Gastrocnemius medialis (tissue), 4 donors: ENCODE results near the gene INMT. TPM values are rescaled to one million over a fixed set of nuclear protein-coding genes. Genes with fewer than 3 reads are reported as not detected.

Source experiments
- ATAC-seq, 2 donors: fragments of 150-250 bp; one replicate each; pipeline ENCODE4 v1.9.1; 2016
- DNase-seq, 2 donors: peaks; one replicate each; pipeline ENCODE4 v3.0.0-alpha.2; 2019
- H3K27ac ChIP-seq, 4 donors: fragments of 200-600 bp; sonication (generic); 1 replicate in 1 of 4; 2 replicates in 3 of 4; pipeline ENCODE4 v1.5.1; 2016 to 2018; ENCODE audit warnings: mild to moderate bottlenecking in 2 of 4, moderate library complexity in 1 of 4
- H3K27me3 ChIP-seq, 3 donors: fragments of 200-600 bp; sonication (generic) in 2 of 3; 1 replicate in 1 of 3; 2 replicates in 2 of 3; pipeline versions ENCODE4 v1.5.1 to v1.6.0; 2016 to 2019; ENCODE audit warnings: mild to moderate bottlenecking in 1 of 3, moderate library complexity in 1 of 3
- H3K36me3 ChIP-seq, 2 donors: fragments of 200-600 bp; sonication (generic) in 1 of 2; one replicate each; pipeline ENCODE4 v1.5.1; 2017 to 2018
- H3K4me1 ChIP-seq, 2 donors: fragments of 200-600 bp; sonication (generic) in 1 of 2; one replicate each; pipeline ENCODE4 v1.5.1; 2016 to 2017; ENCODE audit warnings: mild to moderate bottlenecking in 2 of 2
- H3K4me3 ChIP-seq, 4 donors: fragments of 200-600 bp; sonication (generic) in 3 of 4; 1 replicate in 1 of 4; 2 replicates in 3 of 4; pipeline ENCODE4 v1.5.1; 2016 to 2019; ENCODE audit warnings: mild to moderate bottlenecking in 2 of 4
- H3K9me3 ChIP-seq, 3 donors: fragments of 200-600 bp; sonication (generic) in 2 of 3; 1 replicate in 1 of 3; 2 replicates in 2 of 3; pipeline ENCODE4 v1.5.1; 2016 to 2019
- POLR2A ChIP-seq, 2 donors: fragments of 450-650 bp; IDR thresholded peaks; one replicate each; pipeline ENCODE4 v1.6.1; 2017; ENCODE audit warnings: antibody characterized with exemption in 2 of 2, mild to moderate bottlenecking in 2 of 2, moderate library complexity in 2 of 2
- in situ Hi-C, 4 donors: fragments of 200-750 bp; cut with MboI; loops; one replicate each; pipeline versions ENCODE4 v1.15.0 to v1.8.0; 2017; ENCODE audit warnings: low sequenced_read_pairs in 4 of 4
- intact Hi-C: fragments of 100-400 bp; cut with DNase I; formaldehyde crosslinking; loops from one replicate; pipeline ENCODE4 v1.15.1; 2023; ENCODE audit warnings: low total_unique reads
- total RNA-seq, 4 donors: library from RNA; depleted of rRNA; stranded (reverse); fragments of >200 nt; gene quantifications; one replicate each; pipeline versions ENCODE4 v1.1.0 to v1.2.3, GENCODE V29; 2016
- TF ChIP-seq, protein P1 (sequence below), 5 experiments: fragments of 450-650 bp in 3 of 5; fragments of 200-600 bp in 2 of 5; sonication (generic) in 2 of 5; IDR thresholded peaks in 4 of 5; conservative IDR thresholded peaks in 1 of 5; 1 replicate in 4 of 5; 2 replicates in 1 of 5; pipeline ENCODE4 v1.5.1; 2016 to 2019; ENCODE audit warnings: antibody characterized with exemption in 5 of 5, mild to moderate bottlenecking in 3 of 5, moderate library complexity in 3 of 5

The INMT gene
- total RNA-seq, 4 donors from 2014 or later, result 1.9 to 8.6 (median 5.5) TPM

DNA sequence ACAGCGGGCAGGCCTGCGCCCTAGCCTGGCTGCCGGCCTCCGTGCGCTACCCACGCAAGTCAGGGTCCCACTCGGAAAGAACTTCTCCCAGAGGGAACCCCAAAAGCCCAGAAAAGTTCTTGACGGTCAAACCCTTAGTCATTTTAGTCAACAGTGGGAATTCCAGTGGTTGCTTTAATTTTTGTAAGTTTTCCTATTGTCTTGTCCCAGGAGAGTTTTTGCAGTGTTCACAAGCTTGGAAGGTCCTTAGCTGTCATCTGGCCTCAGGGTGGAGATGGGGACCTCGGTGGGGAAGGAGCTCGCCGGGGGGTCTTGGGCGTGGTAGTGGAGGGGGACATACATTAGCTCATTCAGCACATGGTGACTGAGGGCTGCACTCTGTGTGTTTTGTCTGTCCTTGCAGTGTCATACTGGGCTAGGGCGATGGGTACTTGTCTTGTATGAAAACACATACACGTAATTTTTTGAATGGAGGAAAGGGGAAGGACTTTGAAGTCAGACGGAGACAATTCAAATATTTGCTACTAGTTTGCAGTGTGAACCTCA lies 20.0 kb downstream of the INMT start:
- H3K36me3 ChIP-seq, result no peaks in the 10 kb centered on the region
- peak overlapping the region; percentile 74 to 97 (median 84) for H3K4me3 ChIP-seq
- peaks cover 7 to 19% of the 10 kb centered on the region in 2 donors for H3K4me1 ChIP-seq
- ATAC-seq (peak; percentile 13 to 16), DNase-seq (no peak)
- no peaks in the 10 kb centered on the region for H3K9me3 ChIP-seq
- no peaks in the 10 kb centered on the region for H3K27me3 ChIP-seq
- in situ Hi-C loops, result no loop called here
- peak overlapping the region; percentile 68 to 90 (median 80) for H3K27ac ChIP-seq
- TF ChIP-seq POLR2A (IDR thresholded peaks at IDR 0.05), result no peak
- TF ChIP-seq, protein P1, sequence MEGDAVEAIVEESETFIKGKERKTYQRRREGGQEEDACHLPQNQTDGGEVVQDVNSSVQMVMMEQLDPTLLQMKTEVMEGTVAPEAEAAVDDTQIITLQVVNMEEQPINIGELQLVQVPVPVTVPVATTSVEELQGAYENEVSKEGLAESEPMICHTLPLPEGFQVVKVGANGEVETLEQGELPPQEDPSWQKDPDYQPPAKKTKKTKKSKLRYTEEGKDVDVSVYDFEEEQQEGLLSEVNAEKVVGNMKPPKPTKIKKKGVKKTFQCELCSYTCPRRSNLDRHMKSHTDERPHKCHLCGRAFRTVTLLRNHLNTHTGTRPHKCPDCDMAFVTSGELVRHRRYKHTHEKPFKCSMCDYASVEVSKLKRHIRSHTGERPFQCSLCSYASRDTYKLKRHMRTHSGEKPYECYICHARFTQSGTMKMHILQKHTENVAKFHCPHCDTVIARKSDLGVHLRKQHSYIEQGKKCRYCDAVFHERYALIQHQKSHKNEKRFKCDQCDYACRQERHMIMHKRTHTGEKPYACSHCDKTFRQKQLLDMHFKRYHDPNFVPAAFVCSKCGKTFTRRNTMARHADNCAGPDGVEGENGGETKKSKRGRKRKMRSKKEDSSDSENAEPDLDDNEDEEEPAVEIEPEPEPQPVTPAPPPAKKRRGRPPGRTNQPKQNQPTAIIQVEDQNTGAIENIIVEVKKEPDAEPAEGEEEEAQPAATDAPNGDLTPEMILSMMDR (IDR thresholded peaks at IDR 0.05 in 4 of 5, conservative IDR thresholded peaks at IDR 0.05 in 1 of 5), result no peak
- intact Hi-C loops, result no loop called here

DNA sequence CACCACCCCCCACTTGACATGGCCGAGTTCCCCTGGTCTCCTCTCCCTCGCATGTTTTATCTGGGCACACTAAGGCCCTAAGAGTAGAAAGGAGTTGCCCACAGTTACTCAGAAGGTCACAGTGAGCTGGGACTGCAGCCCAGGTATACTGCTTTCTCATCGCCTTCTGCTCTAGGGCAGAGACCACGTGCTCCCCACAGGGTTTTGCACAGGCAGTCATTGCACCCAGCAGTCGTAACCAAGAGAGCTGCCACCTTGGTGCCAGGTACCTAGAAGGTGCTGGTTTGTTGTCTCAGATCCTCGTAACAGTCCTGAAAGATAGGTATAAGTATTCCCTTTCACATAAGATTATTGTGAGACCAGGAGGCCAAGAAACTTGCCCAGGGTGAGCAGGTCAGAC lies 21.0 kb downstream of the INMT start:
- intact Hi-C loops, result no loop called here
- in situ Hi-C loops, result no loop called here

DNA sequence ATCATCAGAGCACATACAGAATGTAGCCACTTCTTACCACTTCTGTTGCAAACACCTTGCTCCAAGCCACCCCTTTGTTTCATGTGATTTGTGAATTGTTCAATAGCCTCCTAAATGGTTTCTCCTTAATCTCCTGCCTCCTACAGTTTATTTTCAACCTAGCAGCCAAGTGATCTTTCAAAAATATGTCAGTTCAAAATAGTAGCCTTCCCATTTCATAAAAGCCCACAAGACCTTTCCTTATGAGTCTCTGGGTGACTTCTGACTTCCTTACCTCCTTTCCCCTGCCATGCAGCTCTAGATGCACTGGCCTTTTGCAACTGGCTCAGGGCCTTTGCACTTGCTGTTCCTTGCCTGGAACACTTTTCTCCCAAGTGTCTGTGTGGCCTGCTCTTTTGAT lies 24.1 kb downstream of the INMT start:
- no peak overlapping the region for H3K27ac ChIP-seq
- ATAC-seq (no peak), DNase-seq (no peak)
- peaks cover 35 to 48% of the 10 kb centered on the region in 2 donors for H3K4me1 ChIP-seq
- TF ChIP-seq, protein P1 (IDR thresholded peaks at IDR 0.05 in 4 of 5, conservative IDR thresholded peaks at IDR 0.05 in 1 of 5), result no peak
- TF ChIP-seq POLR2A (IDR thresholded peaks at IDR 0.05), result no peak
- no peaks in the 10 kb centered on the region for H3K27me3 ChIP-seq
- H3K4me3 ChIP-seq, result no peak overlapping the region
- in situ Hi-C loops (no loop called here), intact Hi-C loops (no loop called here)
- no peaks in the 10 kb centered on the region for H3K9me3 ChIP-seq
- no peaks in the 10 kb centered on the region for H3K36me3 ChIP-seq

More for the DNA sequence above, 21.0 kb downstream of the INMT start:
- peaks cover 7 to 29% of the 10 kb centered on the region in 2 donors for H3K4me1 ChIP-seq
- TF ChIP-seq POLR2A (IDR thresholded peaks at IDR 0.05), result no peak
- TF ChIP-seq, protein P1 (IDR thresholded peaks at IDR 0.05 in 4 of 5, conservative IDR thresholded peaks at IDR 0.05 in 1 of 5), result no peak
- no peaks in the 10 kb centered on the region for H3K9me3 ChIP-seq
- no peak overlapping the region for H3K4me3 ChIP-seq
- peak overlapping the region in 2 of 4 donors; percentile 1 to 85 for H3K27ac ChIP-seq
- ATAC-seq (no peak), DNase-seq (no peak)
- no peaks in the 10 kb centered on the region for H3K27me3 ChIP-seq
- H3K36me3 ChIP-seq, result no peaks in the 10 kb centered on the region

DNA sequence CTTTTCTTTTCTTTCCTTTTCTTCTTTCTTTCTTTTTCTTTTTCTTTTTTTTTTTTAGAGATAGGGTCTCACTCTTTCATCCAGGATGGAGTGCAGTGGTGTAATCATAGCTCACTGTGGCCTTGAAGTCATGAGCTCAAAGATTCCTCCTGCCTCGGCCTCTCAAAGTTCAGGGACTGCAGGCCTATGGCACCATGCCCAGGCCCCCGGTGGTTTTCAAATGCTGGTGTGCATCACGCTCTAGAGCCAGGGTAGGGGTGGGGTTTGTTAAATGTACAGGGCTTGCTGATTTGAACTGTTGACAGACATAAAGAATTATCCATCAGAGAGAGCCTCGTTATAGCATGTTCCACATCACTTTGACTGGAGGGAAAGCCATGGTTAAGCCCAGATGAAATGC lies 25.0 kb downstream of the INMT start:
- ATAC-seq, result no peak
- Histone ChIP-seq H3K27me3 (no peaks in the 10 kb centered on the region), H3K27ac (peak overlapping the region in 1 of 4 donors; percentile 85), H3K36me3 (no peaks in the 10 kb centered on the region), H3K9me3 (no peaks in the 10 kb centered on the region), H3K4me3 (no peak overlapping the region), H3K4me1 (peaks cover 38 to 47% of the 10 kb centered on the region in 2 donors)
- in situ Hi-C loops, result no loop called here
- no peak for DNase-seq
- TF ChIP-seq, protein P1 (IDR thresholded peaks at IDR 0.05 in 4 of 5, conservative IDR thresholded peaks at IDR 0.05 in 1 of 5), result no peak
- TF ChIP-seq POLR2A (IDR thresholded peaks at IDR 0.05), result no peak
- intact Hi-C loops, result no loop called here
